SKM-1 treated with dmso at 0.1 percent for 144 hours (cell line): Measurements from ENCODE around the gene SEPTIN10.
"Not testable (repeated sequence)": the region's sequence is repeated elsewhere in the genome, so short reads cannot be mapped to it uniquely, and the experiment has no call there.

Experiments
- DNase-seq: peaks from one replicate; lab custom pipeline; 2025; ENCODE audit not compliant: unreplicated experiment; lab: John Stamatoyannopoulos, UW

Gene SEPTIN10

GRCh38 chr2:109607766-109608165 lies 6.0 kb downstream of the SEPTIN10 start:
- DNase-seq: no peak

- no peak for DNase-seq
Observed at GRCh38 chr2:109604597-109604996, 9.2 kb downstream of the SEPTIN10 start.

DNA sequence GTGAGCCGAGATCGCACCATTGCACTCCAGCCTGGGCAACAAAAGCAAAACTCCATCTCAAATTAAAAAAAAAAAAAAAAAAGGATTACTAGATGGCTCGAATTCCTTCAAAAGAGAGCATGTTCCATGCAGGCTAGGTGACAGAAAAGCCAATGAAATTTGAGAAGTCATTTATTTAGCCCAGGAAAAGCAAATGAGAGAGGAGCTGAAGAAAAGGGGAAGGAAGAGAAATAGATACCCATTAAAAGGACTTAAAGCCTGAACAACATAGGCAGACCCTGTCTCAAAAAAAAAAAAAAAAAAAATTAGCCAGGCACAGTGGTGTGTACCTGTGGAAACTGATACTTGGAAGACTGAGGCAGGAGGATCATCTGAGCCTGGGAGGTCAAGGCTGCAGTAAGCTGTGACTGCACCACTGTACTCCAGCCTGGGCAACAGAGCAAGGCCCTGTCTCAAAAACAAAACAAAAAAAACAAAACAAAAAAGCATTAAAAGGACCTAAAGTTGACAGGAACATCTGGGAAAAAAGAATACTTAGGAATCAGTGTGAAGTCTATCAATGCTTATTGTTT lies 11.1 kb downstream of the SEPTIN10 start:
- no peak for DNase-seq

DNA sequence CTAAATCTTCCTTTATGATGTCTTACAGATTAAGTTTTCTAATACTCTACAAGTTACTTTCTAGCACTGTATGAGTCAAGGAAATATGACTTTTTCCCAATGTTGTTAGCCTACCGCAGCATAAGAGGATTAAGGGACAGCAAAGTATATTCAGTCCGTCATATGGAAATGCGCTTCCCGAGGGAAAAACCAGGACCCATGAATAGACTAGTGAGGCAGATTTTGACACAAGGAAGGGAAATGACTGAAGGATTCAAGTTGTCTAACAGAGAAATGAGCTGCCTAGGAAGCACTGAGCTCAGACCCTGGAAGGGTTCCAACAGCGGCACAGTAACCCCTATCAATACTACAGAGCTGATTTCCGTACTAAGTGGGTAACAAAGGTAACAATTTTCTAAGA lies 12.0 kb downstream of the SEPTIN10 start:
- DNase-seq: no peak

- DNase-seq: no peak
Observed at GRCh38 chr2:109597283-109597682, 16.5 kb downstream of the SEPTIN10 start.

GRCh38 chr2:109595644-109596043 lies 18.1 kb downstream of the SEPTIN10 start:
- DNase-seq: no peak

GRCh38 chr2:109594246-109594885 lies 19.4 kb downstream of the SEPTIN10 start:
- DNase-seq: no peak

DNA sequence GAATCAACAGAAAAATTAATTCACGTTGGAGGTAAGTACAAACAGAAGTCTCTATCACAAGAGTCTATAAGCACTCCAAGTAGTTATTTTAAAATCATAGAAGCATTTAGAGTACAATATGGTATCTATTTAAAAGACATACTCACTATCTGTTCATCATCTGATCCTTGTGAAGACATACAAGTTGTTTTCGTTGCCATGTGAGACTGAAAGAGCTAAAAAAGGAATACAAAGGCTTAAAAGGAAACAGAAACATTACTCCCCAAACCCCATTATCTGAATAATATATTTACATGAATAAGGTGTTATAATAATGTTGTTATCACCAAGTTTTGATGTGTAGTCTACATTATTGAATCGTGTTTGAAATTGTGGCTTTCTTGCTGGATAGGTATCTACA lies 20.9 kb downstream of the SEPTIN10 start:
- no peak for DNase-seq

DNA sequence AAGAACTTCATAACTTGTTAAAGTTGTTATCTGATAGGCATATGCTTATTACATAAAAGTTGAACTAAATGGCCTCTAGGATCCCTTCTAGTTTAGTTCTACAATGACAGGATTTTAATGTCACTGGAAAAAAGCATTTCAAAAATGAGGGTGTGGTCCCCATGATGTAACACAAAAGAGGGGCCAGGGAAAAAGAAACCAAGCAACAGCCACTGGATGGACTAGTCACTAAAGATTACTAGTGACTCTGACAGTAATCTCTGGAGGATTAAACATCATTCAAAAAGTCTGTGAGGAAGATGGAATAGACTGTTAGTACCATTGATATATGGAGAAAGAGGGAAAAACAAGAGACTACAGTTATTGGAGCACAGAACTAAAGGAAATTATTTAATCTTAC lies 22.6 kb downstream of the SEPTIN10 start:
- no peak for DNase-seq

- DNase-seq: no peak
Observed at GRCh38 chr2:109586687-109587086, 27.1 kb downstream of the SEPTIN10 start.

- DNase-seq: no peak
Observed at GRCh38 chr2:109582928-109583895, 30.6 kb downstream of the SEPTIN10 start.

DNA sequence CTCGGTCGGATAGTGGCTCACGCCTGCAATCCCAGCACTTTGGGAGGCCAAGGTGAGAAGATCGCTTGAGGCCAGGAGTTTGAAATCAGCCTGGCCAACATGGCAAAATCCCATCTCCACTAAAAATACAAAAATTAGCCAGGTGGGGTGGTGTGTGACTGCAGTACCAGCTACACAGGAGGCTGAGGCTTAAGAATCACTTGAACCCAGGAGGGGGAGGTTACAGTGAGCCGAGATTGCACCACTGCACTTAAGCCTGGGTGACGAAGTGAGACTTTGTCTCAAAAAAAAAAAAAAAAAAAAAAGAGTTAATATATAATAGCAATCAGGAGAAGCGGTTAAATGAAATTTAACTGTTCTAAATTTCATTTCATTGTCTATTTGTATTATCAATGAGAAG lies 36.1 kb downstream of the SEPTIN10 start:
- not testable (repeated sequence) for DNase-seq

GRCh38 chr2:109575373-109575772 lies 38.4 kb downstream of the SEPTIN10 start:
- no peak for DNase-seq

- no peak for DNase-seq
Observed at GRCh38 chr2:109563980-109564550, 49.7 kb downstream of the SEPTIN10 start.

- DNase-seq: no peak
Observed at GRCh38 chr2:109563288-109563687, 50.5 kb downstream of the SEPTIN10 start.

- DNase-seq: no peak
Observed at GRCh38 chr2:109562421-109562820, 51.3 kb downstream of the SEPTIN10 start.

- DNase-seq: no peak
Observed at GRCh38 chr2:109560265-109560664, 53.5 kb downstream of the SEPTIN10 start.

DNA sequence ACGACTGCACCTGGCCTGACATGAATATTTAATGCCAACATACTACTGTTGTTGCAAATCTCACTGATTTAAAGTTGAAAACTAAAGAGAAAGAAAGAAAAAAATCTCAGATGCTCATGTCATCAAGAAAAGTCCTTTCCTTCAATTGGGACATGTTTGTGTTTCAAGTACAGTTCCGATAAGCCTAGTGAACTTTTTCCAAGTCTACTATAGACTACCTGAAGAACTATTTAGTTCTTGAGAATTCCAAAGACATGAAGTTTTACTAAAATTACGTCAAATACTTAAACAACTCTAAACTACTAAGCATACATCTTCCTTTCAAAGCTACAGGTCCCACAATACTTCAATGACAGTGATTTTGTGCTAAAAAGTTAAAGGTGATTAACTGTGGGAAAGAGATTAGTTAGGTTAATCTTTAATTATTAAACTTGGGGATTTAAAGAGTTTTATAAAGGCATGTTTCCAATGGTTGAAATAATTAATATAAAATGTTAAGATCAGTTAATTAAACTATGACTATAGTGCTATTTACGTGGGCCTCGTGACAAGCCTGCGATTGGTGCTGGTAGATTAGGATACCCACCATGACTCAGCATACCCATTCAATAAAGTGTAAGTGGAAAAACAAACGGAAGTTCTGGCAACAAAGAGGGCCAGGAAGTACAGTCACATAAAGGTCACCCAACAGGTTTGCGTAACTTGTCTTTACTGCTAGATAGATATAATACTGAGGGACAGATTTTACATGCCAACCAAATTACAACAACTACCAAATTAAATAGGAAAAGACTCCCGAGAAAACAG lies 55.5 kb downstream of the SEPTIN10 start:
- DNase-seq: peak; percentile 80

- DNase-seq: no peak
Observed at GRCh38 chr2:109557309-109557708, 56.5 kb downstream of the SEPTIN10 start.

DNA sequence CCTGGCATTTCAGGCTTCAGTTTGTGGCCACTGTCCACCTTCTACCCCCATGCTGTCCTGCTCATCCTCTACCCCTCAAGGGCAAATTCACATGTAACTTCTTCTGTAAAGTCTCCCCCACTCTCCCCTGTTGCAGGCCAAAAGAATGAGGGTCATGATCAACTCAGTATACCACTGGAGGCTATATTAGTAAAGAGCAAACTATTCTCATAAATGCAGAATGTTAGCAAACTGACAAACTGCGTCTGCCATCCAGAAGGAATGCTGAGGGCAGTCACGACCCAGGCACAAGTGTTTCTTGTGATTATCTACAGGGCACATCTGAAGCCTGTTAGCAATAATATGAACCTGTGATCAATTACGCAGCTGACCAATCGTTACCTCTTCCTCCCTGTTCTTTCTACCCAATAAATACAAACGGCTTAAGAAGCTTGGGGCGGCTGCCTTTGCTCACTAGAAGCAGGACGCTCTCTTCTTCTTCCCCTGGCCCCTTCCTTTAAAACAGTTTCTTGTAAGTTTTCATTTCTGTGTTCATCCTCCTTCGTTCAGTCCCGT lies 58.3 kb downstream of the SEPTIN10 start:
- DNase-seq: no peak
